Gastroesophageal sphincter (tissue), 3 donors: ENCODE results near the gene CEP104.
"Not testable (repeated sequence)": the region's sequence is repeated elsewhere in the genome, so short reads cannot be mapped to it uniquely, and the experiment has no call there.

ENCODE experiments used
- EP300 ChIP-seq: sonication (generic); formaldehyde crosslinking; IDR thresholded peaks from one replicate; pipeline ENCODE4 v1.6.1; 2017; ENCODE audit warnings: antibody characterized with exemption, mild to moderate bottlenecking
- POLR2A ChIP-seq, 2 donors: fragments of 450-650 bp; IDR thresholded peaks; one replicate each; pipeline ENCODE4 v1.6.1; 2017; ENCODE audit warnings: antibody characterized with exemption in 2 of 2, mild to moderate bottlenecking in 2 of 2, moderate library complexity in 1 of 2
- TF ChIP-seq, protein P1 (sequence below), 4 experiments: fragments of 200-600 bp in 2 of 4; fragments of 450-650 bp in 2 of 4; sonication (generic) in 1 of 4; IDR thresholded peaks; one replicate each; pipeline ENCODE4 v1.5.1; 2017 to 2019; ENCODE audit warnings: antibody characterized with exemption in 4 of 4, mild to moderate bottlenecking in 2 of 4, moderate library complexity in 2 of 4

DNA sequence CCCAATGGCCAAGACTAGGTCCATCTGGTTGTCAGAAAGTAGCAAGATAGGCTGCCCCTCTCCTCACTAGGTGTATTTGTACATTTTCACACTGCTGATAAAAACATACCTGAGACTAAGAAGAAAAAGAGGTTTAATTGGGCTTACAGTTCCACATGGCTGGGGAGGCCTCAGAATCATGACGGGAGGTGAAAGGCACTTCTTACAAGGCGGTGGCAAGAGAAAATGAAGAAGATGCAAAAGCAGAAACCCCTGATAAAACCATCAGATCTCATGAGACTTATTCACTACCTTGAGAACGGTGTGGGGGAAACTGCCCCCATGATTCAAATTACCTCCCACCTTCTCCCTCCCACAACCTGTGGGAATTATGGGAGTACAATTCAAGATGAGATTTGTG lies 56.2 kb downstream of the CEP104 start:
- TF ChIP-seq, protein P1, sequence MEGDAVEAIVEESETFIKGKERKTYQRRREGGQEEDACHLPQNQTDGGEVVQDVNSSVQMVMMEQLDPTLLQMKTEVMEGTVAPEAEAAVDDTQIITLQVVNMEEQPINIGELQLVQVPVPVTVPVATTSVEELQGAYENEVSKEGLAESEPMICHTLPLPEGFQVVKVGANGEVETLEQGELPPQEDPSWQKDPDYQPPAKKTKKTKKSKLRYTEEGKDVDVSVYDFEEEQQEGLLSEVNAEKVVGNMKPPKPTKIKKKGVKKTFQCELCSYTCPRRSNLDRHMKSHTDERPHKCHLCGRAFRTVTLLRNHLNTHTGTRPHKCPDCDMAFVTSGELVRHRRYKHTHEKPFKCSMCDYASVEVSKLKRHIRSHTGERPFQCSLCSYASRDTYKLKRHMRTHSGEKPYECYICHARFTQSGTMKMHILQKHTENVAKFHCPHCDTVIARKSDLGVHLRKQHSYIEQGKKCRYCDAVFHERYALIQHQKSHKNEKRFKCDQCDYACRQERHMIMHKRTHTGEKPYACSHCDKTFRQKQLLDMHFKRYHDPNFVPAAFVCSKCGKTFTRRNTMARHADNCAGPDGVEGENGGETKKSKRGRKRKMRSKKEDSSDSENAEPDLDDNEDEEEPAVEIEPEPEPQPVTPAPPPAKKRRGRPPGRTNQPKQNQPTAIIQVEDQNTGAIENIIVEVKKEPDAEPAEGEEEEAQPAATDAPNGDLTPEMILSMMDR (IDR thresholded peaks at IDR 0.05) = not testable (repeated sequence)
- TF ChIP-seq EP300; POLR2A (IDR thresholded peaks at IDR 0.05): not testable (repeated sequence)
